Body of pancreas (tissue), 4 donors: Measurements from ENCODE around the gene ZNF597.
A peak's percentile ranks its signal among the peaks of the same experiment; 100 is the strongest.

ENCODE experiments used
- CTCF ChIP-seq, 7 experiments: fragments of 450-650 bp in 4 of 7; fragments of 200-600 bp in 3 of 7; sonication (generic) in 3 of 7; IDR thresholded peaks; one replicate each; pipeline ENCODE4 v1.5.1; 2016 to 2019; ENCODE audit warnings: antibody characterized with exemption in 7 of 7
- POLR2A ChIP-seq, 3 donors: fragments of 450-650 bp; IDR thresholded peaks; one replicate each; pipeline ENCODE4 v1.6.1; 2016; ENCODE audit warnings: antibody characterized with exemption in 3 of 3, mild to moderate bottlenecking in 2 of 3

- TF ChIP-seq CTCF (IDR thresholded peaks at IDR 0.05) (no peak), POLR2A (IDR thresholded peaks at IDR 0.05) (peak; percentile 21 to 84 (median 78))
Observed at GRCh38 chr16:3458852-3459361, 15.6 kb upstream of the ZNF597 start.
